RWPE2 (cell line): ENCODE measurements around the gene FUZ.

Experiments used
- ATAC-seq: fragments of 200-7000 bp; cut with Tn5 transposase; 3 replicates; pipeline ENCODE4 v1.9.1; 2021; ENCODE audit warnings: low read depth
- DNase-seq: peaks from one replicate; pipeline ENCODE4 v3.0.0-alpha.2; 2020; ENCODE audit warnings: low spot score
- H3K27ac ChIP-seq: fragments of 450-650 bp; 2 replicates; pipeline ENCODE4 v1.5.1; 2017; ENCODE audit warnings: mild to moderate bottlenecking; ENCODE audit not compliant: poor library complexity, severe bottlenecking
- H3K27me3 ChIP-seq: fragments of 250-450 bp; sonication (Bioruptor Pico); 2 replicates; pipeline ENCODE4 v1.5.1; 2021; ENCODE audit warnings: mild to moderate bottlenecking, moderate library complexity; ENCODE audit not compliant: insufficient read depth, poor library complexity, severe bottlenecking
- H3K36me3 ChIP-seq: fragments of 250-450 bp; sonication (Bioruptor Pico); 2 replicates; pipeline ENCODE4 v1.5.1; 2020; ENCODE audit warnings: low read depth, mild to moderate bottlenecking, moderate library complexity
- H3K4me1 ChIP-seq: fragments of 250-450 bp; sonication (Bioruptor Pico); 2 replicates; pipeline ENCODE4 v1.5.1; 2021; ENCODE audit warnings: mild to moderate bottlenecking, moderate library complexity; ENCODE audit not compliant: insufficient read depth, poor library complexity, severe bottlenecking
- H3K4me3 ChIP-seq: fragments of 250-450 bp; sonication (Bioruptor Pico); 2 replicates; pipeline ENCODE4 v1.5.1; 2021; ENCODE audit warnings: mild to moderate bottlenecking, moderate library complexity; ENCODE audit not compliant: severe bottlenecking
- H3K9me3 ChIP-seq: fragments of 250-450 bp; sonication (Bioruptor Pico); 2 replicates; pipeline ENCODE4 v1.5.1; 2021; ENCODE audit warnings: mild to moderate bottlenecking, moderate library complexity; ENCODE audit not compliant: severe bottlenecking
- TF ChIP-seq, protein P1 (sequence below): fragments of 450-650 bp; IDR thresholded peaks from one replicate; pipeline ENCODE4 v1.5.1; 2017; ENCODE audit warnings: mild to moderate bottlenecking, moderate library complexity; ENCODE audit not compliant: poor library complexity, severe bottlenecking

Gene FUZ

GRCh38 chr19:49857061-49857837 lies 44.2 kb upstream of the FUZ start:
- no peaks in the 10 kb centered on the region for H3K27me3 ChIP-seq
- no peak overlapping the region for H3K27ac ChIP-seq
- DNase-seq (no peak), ATAC-seq (peak; percentile 1; the same call in 1 of the 3 replicates)
- no peaks in the 10 kb centered on the region for H3K9me3 ChIP-seq
- H3K36me3 ChIP-seq: peaks cover 64% of the 10 kb centered on the region
- TF ChIP-seq, protein P1, sequence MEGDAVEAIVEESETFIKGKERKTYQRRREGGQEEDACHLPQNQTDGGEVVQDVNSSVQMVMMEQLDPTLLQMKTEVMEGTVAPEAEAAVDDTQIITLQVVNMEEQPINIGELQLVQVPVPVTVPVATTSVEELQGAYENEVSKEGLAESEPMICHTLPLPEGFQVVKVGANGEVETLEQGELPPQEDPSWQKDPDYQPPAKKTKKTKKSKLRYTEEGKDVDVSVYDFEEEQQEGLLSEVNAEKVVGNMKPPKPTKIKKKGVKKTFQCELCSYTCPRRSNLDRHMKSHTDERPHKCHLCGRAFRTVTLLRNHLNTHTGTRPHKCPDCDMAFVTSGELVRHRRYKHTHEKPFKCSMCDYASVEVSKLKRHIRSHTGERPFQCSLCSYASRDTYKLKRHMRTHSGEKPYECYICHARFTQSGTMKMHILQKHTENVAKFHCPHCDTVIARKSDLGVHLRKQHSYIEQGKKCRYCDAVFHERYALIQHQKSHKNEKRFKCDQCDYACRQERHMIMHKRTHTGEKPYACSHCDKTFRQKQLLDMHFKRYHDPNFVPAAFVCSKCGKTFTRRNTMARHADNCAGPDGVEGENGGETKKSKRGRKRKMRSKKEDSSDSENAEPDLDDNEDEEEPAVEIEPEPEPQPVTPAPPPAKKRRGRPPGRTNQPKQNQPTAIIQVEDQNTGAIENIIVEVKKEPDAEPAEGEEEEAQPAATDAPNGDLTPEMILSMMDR: no peak
- peaks cover 7% of the 10 kb centered on the region for H3K4me1 ChIP-seq
- H3K4me3 ChIP-seq: no peak overlapping the region

- H3K4me3 ChIP-seq: no peak overlapping the region
- DNase-seq (no peak), ATAC-seq (no peak)
- H3K9me3 ChIP-seq: no peaks in the 10 kb centered on the region
- H3K36me3 ChIP-seq: peaks cover 60% of the 10 kb centered on the region
- no peaks in the 10 kb centered on the region for H3K27me3 ChIP-seq
- no peak overlapping the region for H3K27ac ChIP-seq
- TF ChIP-seq, protein P1: no peak
- H3K4me1 ChIP-seq: peaks cover 9% of the 10 kb centered on the region
Observed at GRCh38 chr19:49856574-49857021, 43.5 kb upstream of the FUZ start.

DNA sequence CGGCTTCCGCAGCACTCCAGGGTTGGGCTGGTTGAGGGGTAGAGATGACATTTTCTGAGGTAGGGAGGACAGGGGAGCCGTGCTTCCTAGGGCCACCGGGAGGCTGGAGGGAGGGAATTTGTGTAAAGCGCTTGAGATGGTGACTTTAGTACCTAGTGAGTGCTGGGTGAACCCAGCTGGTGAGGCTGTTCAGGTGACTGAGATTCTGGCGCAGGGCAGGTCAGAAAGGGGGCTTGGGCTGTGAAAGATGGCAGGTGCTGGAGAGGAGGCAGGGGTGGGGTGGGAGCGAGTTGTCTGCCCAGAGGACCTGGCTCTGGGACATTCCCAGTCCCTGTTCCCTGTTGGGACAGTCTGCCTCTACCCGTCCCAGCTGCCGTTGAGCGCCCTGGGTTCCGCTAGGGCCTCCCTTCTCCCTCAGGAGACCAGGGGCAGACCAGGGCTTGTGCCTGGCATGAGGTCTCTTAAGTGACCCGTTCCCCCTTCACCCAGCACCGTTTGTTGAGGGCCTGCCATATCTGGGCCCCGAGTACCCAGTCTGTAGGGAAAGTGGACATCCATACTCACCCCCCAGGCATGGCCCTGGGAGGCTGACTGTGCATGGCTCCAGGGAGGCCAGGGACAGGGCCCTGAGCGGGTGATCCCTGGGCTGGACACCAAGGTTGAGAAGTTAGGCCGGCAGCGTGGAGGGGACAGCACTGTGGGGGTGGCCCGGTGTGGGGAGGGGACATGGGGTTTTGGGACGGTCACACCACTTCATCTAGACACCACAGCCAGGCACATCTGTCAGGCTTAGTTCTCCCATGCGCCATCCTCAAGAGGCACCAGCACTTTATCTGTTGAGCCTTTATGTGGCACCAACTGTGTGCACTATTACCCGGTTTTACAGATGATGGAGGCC lies 42.8 kb upstream of the FUZ start:
- ATAC-seq: peak; percentile 8
- TF ChIP-seq, protein P1: no peak
- Histone ChIP-seq H3K4me1 (peaks cover 9% of the 10 kb centered on the region), H3K4me3 (no peak overlapping the region), H3K36me3 (peaks cover 56% of the 10 kb centered on the region), H3K27me3 (no peaks in the 10 kb centered on the region), H3K27ac (no peak overlapping the region), H3K9me3 (no peaks in the 10 kb centered on the region)
- DNase-seq: no peak

- TF ChIP-seq, protein P1: no peak
- no peak overlapping the region for H3K4me3 ChIP-seq
- no peak overlapping the region for H3K27ac ChIP-seq
- no peak for ATAC-seq
- H3K36me3 ChIP-seq: peaks cover 50% of the 10 kb centered on the region
- H3K4me1 ChIP-seq: peaks cover 9% of the 10 kb centered on the region
- H3K9me3 ChIP-seq: no peaks in the 10 kb centered on the region
- H3K27me3 ChIP-seq: no peaks in the 10 kb centered on the region
- no peak for DNase-seq
Observed at GRCh38 chr19:49855277-49855675, 42.2 kb upstream of the FUZ start.
